K562 (cell line): Measurements from ENCODE around the gene ZSCAN32. TPM values are rescaled to one million over a fixed set of nuclear protein-coding genes. Genes with fewer than 3 reads are reported as not detected.
A peak's percentile ranks its signal among the peaks of the same experiment; 100 is the strongest.

Experiments
- ATAC-seq: fragments of 200-7000 bp; cut with Tn5 transposase; 3 replicates; pipeline ENCODE4 v1.9.1; 2020; ENCODE audit warnings: moderate library complexity
- BruUV-seq: library from RNA; stranded (reverse); fragments of 400-500 nt; replicated peaks from 2 replicates; lab custom pipeline; 2021; lab: Mats Ljungman, UMichigan
- CTCF ChIA-PET: fragments of 300-600 bp; formaldehyde crosslinking; extraction: SDS; loops from one replicate; lab custom pipeline; 2021; ENCODE audit warnings: low intra/inter-chr PET ratio; lab: Yijun Ruan, JAX
- POLR2A ChIA-PET: fragments of 300-600, 350-650 bp; sonication (Branson Sonifier 250); formaldehyde crosslinking; extraction: SDS; loops from one replicate; lab custom pipeline; 2021; ENCODE audit warnings: antibody characterized with exemption, inconsistent platforms; lab: Yijun Ruan, JAX
- DNase-seq, 4 experiments: peaks; one replicate each; pipeline versions ENCODE4 v3.0.0 to v3.0.0-alpha.2; 2011 to 2018; ENCODE audit warnings: low spot score in 3 of 4, mixed read lengths in 3 of 4; ENCODE audit errors: extremely low read depth in 1 of 4
- FAIRE-seq: peaks from 2 replicates; lab custom pipeline; 2011; peaks lifted over from hg19 to GRCh38; lab: Jason Lieb, UNC
- H2AFZ ChIP-seq: 2 replicates; pipeline ENCODE4 v1.6.0; 2011; ENCODE audit warnings: low read depth, low read length, control low read depth, inconsistent platforms
- H3K27ac ChIP-seq: fragments of 200-600 bp; 3 replicates; pipeline ENCODE4 v1.8.0; 2011; ENCODE audit warnings: low read depth, mild to moderate bottlenecking, control low read depth, inconsistent platforms, low read length, moderate library complexity, mixed read lengths; ENCODE audit errors: extremely low read depth
- H3K27me3 ChIP-seq, 2 experiments: fragments of 300-600 bp in 1 of 2; 2 replicates in 1 of 2; 3 replicates in 1 of 2; pipeline versions ENCODE4 v1.6.0 to v1.8.0; 2011; ENCODE audit warnings: inconsistent platforms in 2 of 2, low read length in 2 of 2, mild to moderate bottlenecking in 1 of 2, mixed read lengths in 1 of 2, moderate library complexity in 1 of 2; ENCODE audit not compliant: control insufficient read depth in 2 of 2, insufficient read depth in 2 of 2
- H3K36me3 ChIP-seq: fragments of 300-600 bp; 3 replicates; pipeline ENCODE4 v1.8.0; 2011; ENCODE audit warnings: mild to moderate bottlenecking, low read length, inconsistent platforms; ENCODE audit not compliant: control insufficient read depth, insufficient read depth
- H3K4me1 ChIP-seq, 2 experiments: fragments of 200-600 bp in 1 of 2; replicated peaks in 1 of 2; 2 replicates in 1 of 2; 3 replicates in 1 of 2; pipeline versions ENCODE4 v1.5.1 to v1.8.0; 2011; ENCODE audit warnings: inconsistent platforms in 2 of 2, low read length in 2 of 2, mild to moderate bottlenecking in 1 of 2, mixed read lengths in 1 of 2, moderate library complexity in 1 of 2; ENCODE audit not compliant: control insufficient read depth in 2 of 2, insufficient read depth in 2 of 2
- H3K4me2 ChIP-seq: 2 replicates; pipeline ENCODE4 v1.6.1; 2011; ENCODE audit warnings: low read length, control low read depth, inconsistent platforms, mixed read lengths; ENCODE audit not compliant: insufficient read depth
- H3K4me3 ChIP-seq: fragments of 200-600 bp; sonication (generic), shearing (Covaris generic); 2 replicates; pipeline ENCODE4 v1.5.1; 2016; ENCODE audit warnings: control low read depth, inconsistent platforms
- H3K79me2 ChIP-seq: fragments of 200-600 bp; 3 replicates; pipeline ENCODE4 v1.8.0; 2011; ENCODE audit warnings: low read length, inconsistent platforms; ENCODE audit not compliant: control insufficient read depth, insufficient read depth
- H3K9ac ChIP-seq, 2 experiments: 2 replicates each; pipeline versions ENCODE4 v1.6.0 to v1.6.1; 2011; ENCODE audit warnings: low read depth in 2 of 2, low read length in 2 of 2, control low read depth in 1 of 2, inconsistent platforms in 1 of 2, mild to moderate bottlenecking in 1 of 2, mixed read lengths in 1 of 2; ENCODE audit not compliant: insufficient read depth in 1 of 2
- H3K9me1 ChIP-seq: one replicate; pipeline ENCODE4 v1.6.0; 2011; ENCODE audit warnings: inconsistent platforms, mild to moderate bottlenecking, low read length, moderate library complexity; ENCODE audit not compliant: control insufficient read depth, insufficient read depth
- H3K9me3 ChIP-seq: replicated peaks from 2 replicates; pipeline ENCODE4 v1.5.1; 2011; ENCODE audit warnings: low read depth, low read length, inconsistent platforms; ENCODE audit not compliant: control insufficient read depth, insufficient read depth
- H4K20me1 ChIP-seq: replicated peaks from 2 replicates; pipeline ENCODE4 v1.6.1; 2011; ENCODE audit warnings: low read length, inconsistent platforms, mixed read lengths; ENCODE audit not compliant: control insufficient read depth, insufficient read depth
- EP400 ChIP-seq: fragments of 450-650 bp; IDR thresholded peaks from 2 replicates; pipeline ENCODE4 v1.6.1; 2017; ENCODE audit warnings: antibody characterized with exemption, mild to moderate bottlenecking, moderate library complexity
- EZH2 ChIP-seq: IDR thresholded peaks from 2 replicates; pipeline ENCODE4 v1.6.1; 2012; ENCODE audit warnings: low read depth, mild to moderate bottlenecking, inconsistent platforms, low read length, borderline replicate concordance
- FOSL1 ChIP-seq: fragments of 200-800 bp; sonication (Bioruptor generic); conservative IDR thresholded peaks from 2 replicates; pipeline ENCODE4 v1.6.1; 2016; ENCODE audit warnings: missing genetic modification characterization, missing compliant biosample characterization
- FOXJ2 ChIP-seq: fragments of 200-800 bp; sonication (Bioruptor generic); IDR thresholded peaks from 2 replicates; pipeline ENCODE4 v1.6.1; 2016; ENCODE audit warnings: missing genetic modification characterization, missing compliant biosample characterization
- FOXM1 ChIP-seq, 2 experiments: fragments of 450-650 bp in 1 of 2; sonication (generic) in 1 of 2; formaldehyde crosslinking in 1 of 2; IDR thresholded peaks; 2 replicates each; pipeline versions ENCODE4 v1.6.1 to v1.9.0; 2017 to 2022; ENCODE audit warnings: low read depth in 2 of 2, mild to moderate bottlenecking in 2 of 2, missing genetic modification reagents in 1 of 2, moderate library complexity in 1 of 2
- GATAD2A ChIP-seq: fragments of 450-650 bp; IDR thresholded peaks from 2 replicates; pipeline ENCODE4 v1.6.1; 2017
- HES1 ChIP-seq: fragments of 450-650 bp; IDR thresholded peaks from 2 replicates; pipeline ENCODE4 v1.6.1; 2016; ENCODE audit warnings: low read depth, mild to moderate bottlenecking, moderate library complexity
- MBD2 ChIP-seq: sonication (generic); IDR thresholded peaks from 2 replicates; pipeline ENCODE4 v1.6.1; 2016; ENCODE audit warnings: low read depth, borderline replicate concordance
- MCM5 ChIP-seq: fragments of 450-650 bp; IDR thresholded peaks from 2 replicates; pipeline ENCODE4 v1.6.1; 2016; ENCODE audit warnings: low read depth
- MTA2 ChIP-seq: fragments of 450-650 bp; IDR thresholded peaks from 2 replicates; pipeline ENCODE4 v1.6.1; 2016; ENCODE audit warnings: low read depth
- NCOA1 ChIP-seq: fragments of 450-650 bp; IDR thresholded peaks from 2 replicates; pipeline ENCODE4 v1.6.1; 2016; ENCODE audit warnings: low read depth
- RAD51 ChIP-seq: fragments of 450-650 bp; IDR thresholded peaks from 2 replicates; pipeline ENCODE4 v1.7.1; 2016; ENCODE audit warnings: low read depth, mild to moderate bottlenecking, borderline replicate concordance
- SOX6 ChIP-seq: fragments of 450-650 bp; IDR thresholded peaks from 2 replicates; pipeline ENCODE4 v1.6.1; 2014; ENCODE audit warnings: mild to moderate bottlenecking
- TAL1 ChIP-seq: fragments of 450-650 bp; IDR thresholded peaks from 2 replicates; pipeline ENCODE4 v1.6.1; 2016; ENCODE audit warnings: mild to moderate bottlenecking
- TRIM24 ChIP-seq, 2 experiments: fragments of 450-650 bp; IDR thresholded peaks; 2 replicates each; pipeline ENCODE4 v1.6.1; 2016
- ZNF146 ChIP-seq: IDR thresholded peaks from one replicate; pipeline ENCODE4 v1.6.1; 2018; ENCODE audit warnings: missing compliant biosample characterization; ENCODE audit not compliant: unreplicated experiment
- ZNF707 ChIP-seq: fragments of 250-450 bp; sonication (Bioruptor Pico); conservative IDR thresholded peaks from 2 replicates; pipeline ENCODE4 v1.8.0; 2022; ENCODE audit warnings: inconsistent platforms, mild to moderate bottlenecking, moderate library complexity
- WGBS: fragments of 100-300 bp; shearing (Covaris generic); methylation state at CpG from one replicate; pipeline ENCODE4 v1.1.6; 2016; ENCODE audit warnings: low coverage, mixed read lengths; ENCODE audit not compliant: insufficient coverage; ENCODE audit errors: missing lambda C conversion rate; 5-methylcytosine and 5-hydroxymethylcytosine counted together
- in situ Hi-C: fragments of 300-500 bp; cut with MboI; formaldehyde crosslinking; loops from 4 replicates; pipeline ENCODE4 v1.15.0; 2018; ENCODE audit warnings: inconsistent platforms, mixed read lengths
- intact Hi-C: fragments of 100-400 bp; cut with micrococcal nuclease; formaldehyde crosslinking; loops from 2 replicates; pipeline ENCODE4 v1.14.2; 2022
- polyA plus RNA-seq, 8 experiments: library from polyadenylated mRNA; depleted of rRNA in 4 of 8; stranded (reverse) in 5 of 8; unstranded in 3 of 8; fragments of >200 nt; fragmentation: Nextera tagmentation in 2 of 8; fragmentation: Illumina TruSeq in 1 of 8; extraction: Ambion mirVana in 2 of 8; extraction: Trizol in 1 of 8; gene quantifications; 2 replicates each; pipeline versions ENCODE4 v1.2.1 to v1.2.3, GENCODE V29; 2011 to 2014; ENCODE audit warnings: inconsistent platforms in 1 of 8, missing spikeins in 1 of 8
- total RNA-seq, 7 experiments: library from RNA; depleted of rRNA in 6 of 7; stranded (reverse); fragments of >200 nt in 6 of 7; fragmentation: Illumina TruSeq in 2 of 7; extraction: Trizol in 2 of 7; gene quantifications; 2 replicates each; pipeline versions ENCODE4 v1.2.1 to v1.2.3, GENCODE V29; 2011 to 2021; ENCODE audit warnings: low replicate concordance in 1 of 7
- TF ChIP-seq, protein P1 (sequence below): IDR thresholded peaks from 3 replicates; pipeline ENCODE4 v1.6.1; 2011; ENCODE audit warnings: borderline replicate concordance, mild to moderate bottlenecking, moderate library complexity; ENCODE audit not compliant: insufficient read length; ENCODE audit errors: extremely low read depth
- TF ChIP-seq, protein P2 (sequence below): IDR thresholded peaks from 2 replicates; pipeline ENCODE4 v1.6.1; 2012; ENCODE audit warnings: low read depth, low read length, improper control_type of control experiment, borderline replicate concordance

ZSCAN32 gene
- total and polyA plus RNA-seq, 9 of the 15 experiments (the other 6 are each of a cell fraction or from before 2014, with no cell fraction given), result 16.0 to 29.4 (median 19.2) TPM

DNA sequence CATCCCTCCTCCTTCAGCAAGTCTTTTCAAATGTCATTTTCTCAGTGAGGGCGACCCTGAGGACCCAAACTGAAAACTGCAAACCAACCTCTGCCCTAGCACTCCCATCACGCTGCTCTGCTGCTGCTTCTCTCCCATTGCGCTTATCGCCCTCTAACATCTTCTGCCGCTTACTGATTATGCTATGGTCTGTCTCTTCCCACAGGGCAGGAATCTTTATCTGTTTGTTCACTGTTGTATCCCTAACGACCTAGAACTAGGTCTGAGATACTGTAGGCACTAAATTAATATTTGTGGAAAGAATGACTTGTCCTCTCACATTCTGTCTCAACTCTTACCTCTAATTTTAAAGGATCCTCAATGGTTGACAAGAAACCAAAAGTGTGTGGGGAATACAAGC lies 12.5 kb downstream of the ZSCAN32 start:
- Histone ChIP-seq H4K20me1 (no peaks in the 10 kb centered on the region), H3K27ac (peak overlapping the region; percentile 73), H3K9me1 (no peaks in the 10 kb centered on the region), H3K9ac (peak overlapping the region in 1 of 2 experiments; percentile 25; a peak in 1 of 4 replicates), H3K79me2 (peaks cover 32% of the 10 kb centered on the region), H3K4me1 (peaks cover 22 to 27% of the 10 kb centered on the region in 2 experiments), H3K36me3 (peaks cover 69% of the 10 kb centered on the region), H2AFZ (no peak overlapping the region; the same call in 1 of the 2 replicates), H3K9me3 (peaks cover 29% of the 10 kb centered on the region), H3K27me3 (no peaks in the 10 kb centered on the region), H3K4me2 (peak overlapping the region; percentile 62), H3K4me3 (no peak overlapping the region)
- DNase-seq, result peak; percentile 38 to 84 (median 56)
- no TSS peak for BruUV-seq
- intact Hi-C loops, result no loop called here
- ChIA-PET POLR2A (interaction anchor here (0.6 to 1.4 kb wide), 3 partner anchors 9 to 106 kb away, joined by 3 read pairs; no protein-coding TSS in a partner anchor), CTCF (no interaction called here)
- peak; percentile 87 for ATAC-seq
- FAIRE-seq, result peak; percentile 90
- 0% methylated on average over 5 of the region's 6 CpGs for WGBS
- in situ Hi-C loops, result no loop called here
- TF ChIP-seq FOSL1 (tag), result peak; percentile 82
- TF ChIP-seq, protein P1, sequence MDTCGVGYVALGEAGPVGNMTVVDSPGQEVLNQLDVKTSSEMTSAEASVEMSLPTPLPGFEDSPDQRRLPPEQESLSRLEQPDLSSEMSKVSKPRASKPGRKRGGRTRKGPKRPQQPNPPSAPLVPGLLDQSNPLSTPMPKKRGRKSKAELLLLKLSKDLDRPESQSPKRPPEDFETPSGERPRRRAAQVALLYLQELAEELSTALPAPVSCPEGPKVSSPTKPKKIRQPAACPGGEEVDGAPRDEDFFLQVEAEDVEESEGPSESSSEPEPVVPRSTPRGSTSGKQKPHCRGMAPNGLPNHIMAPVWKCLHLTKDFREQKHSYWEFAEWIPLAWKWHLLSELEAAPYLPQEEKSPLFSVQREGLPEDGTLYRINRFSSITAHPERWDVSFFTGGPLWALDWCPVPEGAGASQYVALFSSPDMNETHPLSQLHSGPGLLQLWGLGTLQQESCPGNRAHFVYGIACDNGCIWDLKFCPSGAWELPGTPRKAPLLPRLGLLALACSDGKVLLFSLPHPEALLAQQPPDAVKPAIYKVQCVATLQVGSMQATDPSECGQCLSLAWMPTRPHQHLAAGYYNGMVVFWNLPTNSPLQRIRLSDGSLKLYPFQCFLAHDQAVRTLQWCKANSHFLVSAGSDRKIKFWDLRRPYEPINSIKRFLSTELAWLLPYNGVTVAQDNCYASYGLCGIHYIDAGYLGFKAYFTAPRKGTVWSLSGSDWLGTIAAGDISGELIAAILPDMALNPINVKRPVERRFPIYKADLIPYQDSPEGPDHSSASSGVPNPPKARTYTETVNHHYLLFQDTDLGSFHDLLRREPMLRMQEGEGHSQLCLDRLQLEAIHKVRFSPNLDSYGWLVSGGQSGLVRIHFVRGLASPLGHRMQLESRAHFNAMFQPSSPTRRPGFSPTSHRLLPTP, result no peak
- TF ChIP-seq FOXJ2 (tag), result peak; percentile 62; the same call in 1 of the 2 replicates
- TF ChIP-seq HES1, result peak; percentile 52; the same call in 1 of the 2 replicates
- no peak for TF ChIP-seq ZNF707 (CRISPR knock-in tag)
- TF ChIP-seq NCOA1, result peak; percentile 61; the same call in 1 of the 2 replicates
- peak; percentile 77; the same call in 1 of the 2 replicates for TF ChIP-seq FOXM1 (IDR thresholded peaks at IDR 0.05; ENCODE audit: low read depth)
- TF ChIP-seq FOXM1 (CRISPR knock-in tag; IDR thresholded peaks at IDR 0.05; ENCODE audit: low read depth), result no peak
- no peak for TF ChIP-seq EZH2
- TF ChIP-seq SOX6, result peak; percentile 91
- TF ChIP-seq TAL1, result peak; percentile 92
- peak; percentile 67; the same call in 1 of the 2 replicates for TF ChIP-seq MBD2
- peak; percentile 20; the same call in 1 of the 2 replicates for TF ChIP-seq GATAD2A
- TF ChIP-seq TRIM24 (IDR thresholded peaks at IDR 0.05), result peak in 1 of 2 experiments; percentile 85; a peak in 3 of 4 replicates
- TF ChIP-seq EP400, result peak; percentile 19; the same call in 1 of the 2 replicates
- no peak for TF ChIP-seq MCM5
- TF ChIP-seq MTA2, result peak; percentile 82
- no peak for TF ChIP-seq ZNF146 (CRISPR knock-in tag)
- TF ChIP-seq RAD51, result no peak
- TF ChIP-seq, protein P2, sequence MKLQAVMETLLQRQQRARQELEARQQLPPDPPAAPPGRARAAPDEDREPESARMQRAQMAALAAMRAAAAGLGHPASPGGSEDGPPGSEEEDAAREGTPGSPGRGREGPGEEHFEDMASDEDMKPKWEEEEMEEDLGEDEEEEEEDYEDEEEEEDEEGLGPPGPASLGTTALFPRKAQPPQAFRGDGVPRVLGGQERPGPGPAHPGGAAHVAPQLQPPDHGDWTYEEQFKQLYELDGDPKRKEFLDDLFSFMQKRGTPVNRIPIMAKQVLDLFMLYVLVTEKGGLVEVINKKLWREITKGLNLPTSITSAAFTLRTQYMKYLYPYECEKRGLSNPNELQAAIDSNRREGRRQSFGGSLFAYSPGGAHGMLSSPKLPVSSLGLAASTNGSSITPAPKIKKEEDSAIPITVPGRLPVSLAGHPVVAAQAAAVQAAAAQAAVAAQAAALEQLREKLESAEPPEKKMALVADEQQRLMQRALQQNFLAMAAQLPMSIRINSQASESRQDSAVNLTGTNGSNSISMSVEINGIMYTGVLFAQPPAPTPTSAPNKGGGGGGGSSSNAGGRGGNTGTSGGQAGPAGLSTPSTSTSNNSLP, result no peak
